HCEC 1CT (cell line): ENCODE measurements around the gene CUEDC2.

ENCODE experiments used
- DNase-seq: peaks from one replicate; pipeline ENCODE4 v3.0.0-alpha.2; 2017

Gene CUEDC2

GRCh38 chr10:102395400-102396316, 36.7 kb downstream of the CUEDC2 start, which contains the start of gene NFKB2:
Gene NFKB2, plus strand, starts transcription at chr10:102395705. Its CDS starts 255 bp downstream, at chr10:102395960.
- DNase-seq, result peak; percentile 78

- peak; percentile 9 for DNase-seq
Observed at GRCh38 chr10:102394801-102395399, 37.5 kb downstream of the CUEDC2 start.

GRCh38 chr10:102394079-102394800, 38.1 kb downstream of the CUEDC2 start:
- DNase-seq, result peak; percentile 95

- DNase-seq, result no peak
Observed at GRCh38 chr10:102393411-102394078, 38.8 kb downstream of the CUEDC2 start.

- no peak for DNase-seq
Observed at GRCh38 chr10:102392306-102392705, 40.1 kb downstream of the CUEDC2 start.

GRCh38 chr10:102389894-102390293, 42.5 kb downstream of the CUEDC2 start:
- DNase-seq, result no peak

- DNase-seq, result peak; percentile 30
Observed at GRCh38 chr10:102384606-102385429, 47.6 kb downstream of the CUEDC2 start.

- DNase-seq, result no peak
Observed at GRCh38 chr10:102384053-102384452, 48.3 kb downstream of the CUEDC2 start.

GRCh38 chr10:102382871-102383270, 49.5 kb downstream of the CUEDC2 start:
- DNase-seq, result no peak

- no peak for DNase-seq
Observed at GRCh38 chr10:102381983-102382382, 50.4 kb downstream of the CUEDC2 start.

GRCh38 chr10:102379383-102379782, 53.0 kb downstream of the CUEDC2 start:
- DNase-seq, result no peak

GRCh38 chr10:102376901-102377300, 55.5 kb downstream of the CUEDC2 start:
- DNase-seq, result no peak

GRCh38 chr10:102375867-102376266, 56.5 kb downstream of the CUEDC2 start:
- DNase-seq, result no peak

- DNase-seq, result no peak
Observed at GRCh38 chr10:102375250-102375649, 57.1 kb downstream of the CUEDC2 start.
